Germinal center (tissue), 1 donor: ENCODE measurements around the gene VIPR1.

Experiments used
- DNase-seq: peaks from one replicate; pipeline ENCODE4 v3.0.0; 2012; ENCODE audit warnings: mixed read lengths, low spot score

VIPR1 gene

GRCh38 chr3:42502429-42503250 is at the start of gene VIPR1:
TSS of gene VIPR1 (plus strand) at chr3:42502643. CDS start at chr3:42502736, 93 bp downstream.
- peak; percentile 98 for DNase-seq

- DNase-seq = no peak
Measured at GRCh38 chr3:42456211-42456610, 46.2 kb upstream of the VIPR1 start.

- DNase-seq = no peak
Measured at GRCh38 chr3:42459151-42459550, 43.3 kb upstream of the VIPR1 start.

- DNase-seq = no peak
Measured at GRCh38 chr3:42461762-42462161, 40.7 kb upstream of the VIPR1 start.

DNA sequence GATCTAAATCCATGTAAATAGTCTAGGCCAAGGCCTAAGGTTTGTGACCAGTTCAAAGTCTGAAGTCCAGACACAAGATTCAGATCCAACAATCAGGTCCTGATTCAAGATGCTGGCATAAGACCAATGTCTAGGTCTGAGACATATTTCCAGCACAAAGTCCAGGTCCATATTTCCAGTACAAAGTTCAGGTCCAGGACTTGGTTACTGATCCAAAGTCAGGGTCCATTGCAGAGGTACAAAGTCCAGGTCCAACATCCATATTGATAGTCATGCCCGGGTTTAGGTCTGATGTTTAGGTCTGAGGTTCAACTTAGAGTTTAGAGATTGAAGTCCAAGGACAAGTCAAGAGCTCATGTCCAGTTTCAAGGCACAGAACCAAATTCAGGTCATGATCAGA is 39.4 kb upstream of the VIPR1 start:
- DNase-seq = no peak

GRCh38 chr3:42468111-42468510 is 34.3 kb upstream of the VIPR1 start:
- DNase-seq = no peak

DNA sequence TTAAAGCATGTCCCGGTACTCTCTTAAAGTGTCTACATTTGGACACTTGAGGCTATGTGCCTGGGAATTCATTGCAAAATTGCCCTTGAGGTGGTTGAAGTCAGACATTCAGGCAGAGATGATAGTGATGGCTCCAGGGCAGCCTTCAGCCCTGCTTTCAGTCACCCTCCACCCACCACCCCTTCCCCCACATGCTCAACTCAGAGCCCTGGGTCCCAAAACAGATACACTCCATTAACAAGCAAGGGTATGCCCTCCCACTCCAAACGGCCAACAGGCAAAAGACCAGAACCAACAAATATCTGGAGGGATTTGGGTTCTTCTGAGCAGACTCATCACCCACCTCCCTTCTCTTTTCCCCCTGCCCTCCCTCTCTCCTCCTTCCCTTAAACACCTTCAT is 29.9 kb upstream of the VIPR1 start:
- DNase-seq = no peak

DNA sequence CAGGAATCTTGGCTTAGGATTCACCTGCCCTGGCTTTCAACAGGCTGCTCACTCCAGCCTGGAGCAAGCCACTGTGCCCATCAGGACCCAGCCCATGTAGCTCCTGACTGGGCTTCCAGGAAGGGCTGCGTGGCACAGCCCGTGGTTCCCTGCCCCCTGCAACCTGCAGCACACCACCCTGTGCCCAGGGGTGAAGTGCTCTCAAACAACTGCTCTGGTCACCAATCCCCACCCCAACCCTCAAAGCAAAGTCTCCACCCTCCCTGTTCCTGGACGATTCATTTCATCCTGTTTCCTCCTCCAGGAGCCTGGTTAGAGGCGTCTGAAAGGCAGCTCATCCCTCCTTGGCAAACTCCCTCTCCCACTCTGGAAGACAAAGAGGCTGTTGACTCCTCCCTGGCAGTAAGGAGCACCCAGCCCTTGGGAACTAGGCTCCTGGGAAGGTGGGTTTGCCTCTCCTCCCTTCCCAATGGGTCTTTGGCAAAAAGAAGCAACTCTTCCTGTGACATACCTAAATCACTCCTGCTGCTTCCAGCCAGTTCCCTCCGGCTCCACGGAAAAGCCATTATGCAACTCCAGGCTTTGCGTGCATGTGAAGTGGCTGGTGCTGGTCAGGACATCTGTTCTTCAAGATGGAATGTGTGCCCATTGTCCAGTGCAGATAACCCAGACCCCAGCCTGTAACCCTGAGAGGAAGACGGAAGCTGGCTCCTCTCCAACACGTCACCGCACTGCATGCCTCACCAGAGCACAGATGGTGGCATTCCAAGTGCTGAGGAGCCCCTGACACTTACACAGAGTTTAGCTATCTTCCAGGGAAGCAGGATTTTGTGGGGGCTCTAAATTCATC is 29.1 kb upstream of the VIPR1 start:
- no peak for DNase-seq

DNA sequence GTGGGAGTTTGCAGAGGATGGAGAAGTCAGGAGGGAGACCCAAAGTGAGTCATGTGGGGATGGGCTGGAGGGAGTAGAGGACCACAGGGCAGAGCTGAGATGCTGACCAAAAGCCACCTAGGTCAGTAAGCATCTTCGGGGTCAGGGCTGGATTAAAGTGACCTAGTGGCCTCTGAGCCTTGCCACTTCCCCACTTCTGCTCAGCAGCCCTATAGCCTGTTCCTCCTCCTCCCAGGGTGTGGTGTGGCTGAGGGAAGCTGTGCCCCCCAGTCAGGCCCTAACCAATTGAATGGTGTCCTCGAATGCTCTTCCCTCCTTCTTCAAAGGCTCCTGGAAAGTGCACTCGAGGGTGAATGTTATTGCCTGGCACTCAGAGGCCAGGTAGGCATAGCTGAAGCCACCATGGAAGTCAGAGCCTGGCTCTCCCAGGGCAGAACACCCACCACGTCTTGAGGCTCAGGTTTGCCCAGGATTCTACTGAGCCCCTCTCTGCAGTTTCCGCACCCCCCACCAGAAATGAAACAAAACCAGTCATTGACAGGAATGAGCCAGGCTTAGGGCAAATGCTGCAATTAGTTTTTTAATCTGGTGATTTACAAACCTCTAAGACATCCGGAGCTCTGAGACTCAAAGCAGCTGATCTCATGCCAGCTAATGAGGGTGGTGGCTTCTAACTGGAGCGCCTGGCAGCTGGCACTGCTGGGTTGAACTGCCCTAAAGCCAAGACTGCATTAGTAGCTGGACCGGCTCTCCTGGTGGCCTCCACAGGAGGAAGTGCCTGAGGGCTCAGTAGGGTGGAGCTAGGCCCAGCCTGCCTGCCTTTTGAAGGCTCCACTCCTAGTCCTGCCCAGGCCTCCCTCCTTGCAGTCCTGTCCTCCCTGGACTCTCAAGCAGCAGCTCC is 26.0 kb upstream of the VIPR1 start:
- DNase-seq = no peak

DNA sequence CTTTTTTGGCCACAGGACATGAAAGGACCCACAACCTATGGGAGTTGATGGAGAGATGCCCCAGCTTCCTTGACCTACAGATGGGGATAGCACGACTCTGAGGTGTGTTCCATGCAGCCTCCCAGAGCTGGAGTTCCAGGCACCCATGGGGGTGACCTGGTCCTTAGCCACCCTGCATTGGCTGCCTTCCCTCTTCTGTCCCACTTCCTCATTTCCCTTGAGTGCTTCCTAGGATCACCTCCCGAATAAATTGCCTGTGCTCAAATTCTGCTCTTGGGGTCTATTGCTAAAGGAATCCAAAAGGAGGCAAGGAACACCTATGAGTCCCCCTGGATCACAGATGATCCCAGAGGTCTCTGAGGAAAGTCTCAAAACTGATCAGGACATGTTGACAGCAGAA is 24.7 kb upstream of the VIPR1 start:
- no peak for DNase-seq

- no peak for DNase-seq
Measured at GRCh38 chr3:42478830-42479229, 23.6 kb upstream of the VIPR1 start.

DNA sequence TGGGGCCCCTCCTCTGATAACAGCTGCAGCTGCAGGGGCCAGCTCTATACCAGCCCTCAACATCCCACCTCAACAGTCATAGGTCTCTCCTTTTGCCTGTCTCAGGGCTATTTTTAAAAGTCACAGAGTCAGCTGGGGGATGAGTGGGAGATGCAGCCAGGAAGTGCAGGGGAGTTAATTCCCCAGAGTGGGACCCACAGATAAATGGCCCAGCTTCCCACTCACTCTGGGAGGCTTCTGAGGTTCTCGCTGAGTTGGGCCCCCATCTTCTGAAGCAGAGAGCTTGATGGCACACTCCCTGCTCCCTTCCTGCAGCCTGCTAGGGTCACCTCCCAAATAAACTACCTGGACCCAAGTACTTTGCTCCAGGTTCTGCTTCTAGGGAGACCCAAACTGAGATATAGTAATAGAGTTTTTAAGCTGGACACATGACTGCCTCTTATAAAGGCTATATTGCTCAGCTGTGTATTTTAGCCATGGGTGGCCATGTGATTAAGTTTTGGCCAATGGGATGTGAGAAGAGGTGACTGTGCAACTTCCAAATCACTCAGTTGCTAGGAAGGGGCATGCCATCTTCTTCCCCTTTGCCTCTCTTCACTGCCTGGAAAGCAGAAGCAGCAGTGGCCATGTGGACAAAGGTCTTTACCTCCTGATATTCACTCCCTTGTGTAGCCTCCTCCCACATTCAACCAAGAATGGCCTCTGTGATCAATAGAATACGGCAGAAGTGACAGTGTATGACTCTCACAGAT is 15.5 kb upstream of the VIPR1 start:
- DNase-seq = no peak

DNA sequence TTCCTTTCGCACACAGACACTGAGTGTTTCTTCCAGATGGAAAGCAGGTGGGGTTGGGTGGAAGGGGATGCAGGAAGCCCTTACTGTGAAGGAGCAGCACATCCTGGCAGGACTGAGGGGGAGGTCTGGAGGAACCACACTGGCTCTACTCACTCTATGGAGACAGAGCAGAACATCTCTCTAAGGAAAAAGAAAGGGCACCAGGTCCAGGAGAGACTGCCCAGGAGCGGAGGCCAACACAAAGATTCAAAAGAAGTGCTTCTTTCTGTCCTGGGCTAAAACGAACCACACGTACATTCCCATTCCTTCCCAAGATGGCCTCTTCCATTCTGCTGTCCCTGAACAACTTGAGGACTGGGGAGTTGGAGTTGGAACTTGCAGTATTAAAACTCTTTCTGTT is 13.8 kb upstream of the VIPR1 start:
- no peak for DNase-seq

DNA sequence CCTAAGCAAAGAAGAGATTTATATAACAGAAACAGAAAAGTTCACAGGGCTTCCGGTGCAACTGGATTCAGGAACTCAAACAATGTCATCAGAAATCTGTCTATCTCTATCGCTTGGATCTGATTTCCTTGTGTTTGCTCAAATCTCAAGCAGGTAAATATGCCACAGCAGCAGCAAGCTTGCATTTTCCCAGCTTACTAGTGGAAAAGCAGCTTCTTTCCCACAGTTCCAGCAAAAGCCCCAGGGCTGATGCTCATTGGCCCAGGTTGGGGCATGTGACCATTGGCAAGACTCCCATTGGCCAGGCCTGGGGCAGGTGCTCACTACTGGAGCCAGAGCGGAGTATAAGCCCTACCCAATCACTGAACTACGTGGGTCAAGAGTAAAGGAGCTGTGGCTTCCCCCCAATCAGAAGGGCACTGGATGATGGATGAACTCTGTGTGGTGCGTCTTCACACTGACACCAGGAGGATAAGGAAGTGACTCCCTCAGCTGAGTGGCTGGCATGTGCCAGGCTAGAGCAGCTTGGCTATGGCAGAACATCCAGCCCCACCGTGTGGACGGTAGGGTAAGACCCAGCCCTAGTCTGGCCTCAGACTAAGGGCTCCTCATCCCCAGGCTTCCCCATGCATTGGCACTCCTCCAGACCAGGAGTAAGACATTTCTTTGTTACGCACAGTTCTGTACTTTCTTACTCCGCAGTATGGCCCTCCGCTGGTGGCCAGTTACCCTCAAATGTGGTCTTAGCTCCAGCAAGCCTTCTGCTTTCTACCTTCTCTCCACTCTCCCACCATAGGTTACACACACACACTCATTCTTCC is 13.1 kb upstream of the VIPR1 start:
- no peak for DNase-seq

DNA sequence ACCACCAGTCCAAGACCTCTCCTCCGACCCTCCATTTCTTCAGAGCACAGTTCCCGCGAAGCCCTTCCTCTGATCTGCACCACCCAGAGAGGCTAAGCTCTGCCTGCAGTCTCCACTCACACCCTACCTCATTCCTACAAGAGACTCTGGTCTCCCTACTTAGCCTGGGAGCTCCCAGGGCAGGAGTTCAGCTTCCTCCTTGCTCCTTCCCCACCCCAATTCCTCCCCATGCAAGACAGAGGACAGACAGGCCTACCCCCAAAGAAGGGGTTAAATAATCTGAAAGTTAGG is 12.6 kb upstream of the VIPR1 start:
- no peak for DNase-seq

GRCh38 chr3:42490243-42490642 is 12.2 kb upstream of the VIPR1 start:
- no peak for DNase-seq

DNA sequence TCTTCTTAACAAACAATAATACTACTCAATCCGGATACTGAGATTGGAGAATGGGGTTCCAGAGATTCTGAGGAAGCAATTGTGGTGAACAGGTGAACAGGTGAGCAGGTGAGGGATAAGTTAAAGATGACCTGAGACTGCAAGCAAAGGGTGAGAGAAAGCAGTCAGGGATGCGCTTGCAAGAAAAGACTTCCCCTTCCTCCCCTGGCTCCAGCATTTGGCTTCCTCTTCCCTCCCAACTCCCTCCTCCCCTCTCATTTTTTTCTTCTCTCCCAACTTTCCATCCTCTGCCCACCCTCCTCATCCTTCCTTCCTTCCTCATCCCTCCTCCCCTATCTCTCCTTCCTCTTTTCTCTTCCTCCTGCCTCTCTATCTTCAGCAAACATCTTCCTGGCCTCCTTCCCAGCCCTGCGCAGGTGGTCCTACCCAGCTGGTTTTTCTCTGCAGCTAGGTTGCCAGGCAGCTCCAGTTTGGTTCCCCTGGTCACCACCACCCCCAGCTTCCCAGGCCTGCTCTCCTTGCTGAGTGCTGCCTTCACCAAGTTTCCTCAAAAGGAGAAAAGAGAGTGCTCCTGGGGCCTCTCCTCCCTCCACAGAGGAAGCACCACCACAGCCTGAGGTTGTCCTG is 10.4 kb upstream of the VIPR1 start:
- DNase-seq = no peak

- no peak for DNase-seq
Measured at GRCh38 chr3:42492508-42493080, 9.8 kb upstream of the VIPR1 start.

- DNase-seq = no peak
Measured at GRCh38 chr3:42493126-42493797, 9.2 kb upstream of the VIPR1 start.

DNA sequence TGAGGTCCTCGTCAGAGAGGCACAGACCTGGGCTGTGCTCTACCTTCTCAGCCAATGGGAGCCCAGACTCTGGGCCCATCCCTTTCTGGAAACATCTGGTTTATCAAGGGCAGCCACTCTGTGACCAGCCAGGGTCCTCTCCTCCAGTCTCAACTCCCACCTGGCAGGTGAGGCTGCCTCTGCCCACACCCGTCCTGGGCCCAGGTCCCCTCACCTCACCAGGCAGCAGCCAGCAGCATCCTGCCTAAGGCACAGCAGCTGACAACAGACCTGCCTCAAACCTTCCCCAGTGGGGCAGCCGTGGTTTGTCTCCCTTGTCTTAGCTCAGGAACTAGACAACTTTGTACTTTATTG is 8.7 kb upstream of the VIPR1 start:
- DNase-seq = no peak
